HEK293 (cell line): ENCODE measurements around the gene EBLN2.

ENCODE experiments used
- CTCF ChIA-PET: fragments of 350-600 bp; formaldehyde crosslinking; extraction: SDS; loops from one replicate; lab custom pipeline; 2021; ENCODE audit warnings: antibody characterized with exemption; lab: Yijun Ruan, JAX
- POLR2A ChIA-PET: fragments of 300-600 bp; formaldehyde crosslinking; extraction: SDS; loops from one replicate; lab custom pipeline; 2020; ENCODE audit warnings: antibody characterized with exemption, inconsistent platforms; lab: Yijun Ruan, JAX
- H3K27ac ChIP-seq: fragments of 200-500 bp; sonication (Bioruptor generic); 2 replicates; pipeline ENCODE4 v1.5.1; 2014; ENCODE audit warnings: low read depth, low read length, control low read depth, inconsistent platforms; ENCODE audit errors: extremely low read depth
- H3K36me3 ChIP-seq, 2 experiments: fragments of 200-500 bp in 1 of 2; sonication (Bioruptor generic) in 1 of 2; 1 replicate in 1 of 2; 2 replicates in 1 of 2; pipeline ENCODE4 v1.5.1; 2014 to 2017; ENCODE audit warnings: inconsistent platforms in 2 of 2, low read length in 2 of 2; ENCODE audit not compliant: control insufficient read depth in 2 of 2, insufficient read depth in 1 of 2
- H3K4me1 ChIP-seq: fragments of 200-500 bp; sonication (Bioruptor generic); 2 replicates; pipeline ENCODE4 v1.5.1; 2014; ENCODE audit warnings: mild to moderate bottlenecking, low read length, inconsistent platforms; ENCODE audit not compliant: control insufficient read depth, insufficient read depth
- H3K4me3 ChIP-seq: 2 replicates; pipeline ENCODE4 v1.5.1; 2011; ENCODE audit warnings: low read depth, mild to moderate bottlenecking, control low read depth, low read length, moderate library complexity
- H3K9me3 ChIP-seq: fragments of 200-500 bp; sonication (Bioruptor generic); 2 replicates; pipeline ENCODE4 v1.5.1; 2014; ENCODE audit warnings: low read depth, low read length, inconsistent platforms; ENCODE audit not compliant: control insufficient read depth, insufficient read depth
- KLF7 ChIP-seq: fragments of 450-650 bp; formaldehyde crosslinking; IDR thresholded peaks from 2 replicates; pipeline ENCODE4 v1.5.1; 2016; ENCODE audit warnings: missing biosample characterization, missing genetic modification characterization, borderline replicate concordance
- OVOL3 ChIP-seq: fragments of 450-650 bp; formaldehyde crosslinking; IDR thresholded peaks from 2 replicates; pipeline ENCODE4 v1.5.1; 2016; ENCODE audit warnings: missing biosample characterization, missing genetic modification characterization
- PRDM10 ChIP-seq: fragments of 450-650 bp; formaldehyde crosslinking; IDR thresholded peaks from 2 replicates; pipeline ENCODE4 v1.5.1; 2016; ENCODE audit warnings: missing biosample characterization, missing genetic modification characterization
- ZNF211 ChIP-seq: fragments of 450-650 bp; formaldehyde crosslinking; IDR thresholded peaks from 2 replicates; pipeline ENCODE4 v1.5.1; 2016; ENCODE audit warnings: low read depth, missing biosample characterization, missing genetic modification characterization
- ZNF239 ChIP-seq: fragments of 450-650 bp; formaldehyde crosslinking; IDR thresholded peaks from 2 replicates; pipeline ENCODE4 v1.5.1; 2016; ENCODE audit warnings: missing biosample characterization, missing genetic modification characterization
- ZNF302 ChIP-seq: fragments of 450-650 bp; formaldehyde crosslinking; IDR thresholded peaks from 2 replicates; pipeline ENCODE4 v1.5.1; 2016; ENCODE audit warnings: missing biosample characterization, missing genetic modification characterization, low read depth
- ZNF311 ChIP-seq: fragments of 450-650 bp; formaldehyde crosslinking; IDR thresholded peaks from 2 replicates; pipeline ENCODE4 v1.5.1; 2017; ENCODE audit warnings: missing biosample characterization, missing genetic modification characterization, borderline replicate concordance
- ZNF544 ChIP-seq: fragments of 450-650 bp; formaldehyde crosslinking; IDR thresholded peaks from 2 replicates; pipeline ENCODE4 v1.5.0; 2017; ENCODE audit warnings: missing biosample characterization, missing genetic modification characterization
- ZNF580 ChIP-seq: fragments of 450-650 bp; formaldehyde crosslinking; IDR thresholded peaks from 2 replicates; pipeline ENCODE4 v1.5.1; 2016; ENCODE audit warnings: missing biosample characterization, missing genetic modification characterization
- ZNF610 ChIP-seq: fragments of 450-650 bp; formaldehyde crosslinking; IDR thresholded peaks from 2 replicates; pipeline ENCODE4 v1.5.1; 2016; ENCODE audit warnings: missing biosample characterization, missing genetic modification characterization, borderline replicate concordance
- ZNF692 ChIP-seq: fragments of 450-650 bp; formaldehyde crosslinking; IDR thresholded peaks from 2 replicates; pipeline ENCODE4 v1.5.1; 2016; ENCODE audit warnings: missing biosample characterization, missing genetic modification characterization
- ZNF768 ChIP-seq: fragments of 450-650 bp; formaldehyde crosslinking; IDR thresholded peaks from 2 replicates; pipeline ENCODE4 v1.5.1; 2018; ENCODE audit warnings: missing biosample characterization, mild to moderate bottlenecking, missing genetic modification characterization
- ZNF785 ChIP-seq: fragments of 450-650 bp; formaldehyde crosslinking; IDR thresholded peaks from 2 replicates; pipeline ENCODE4 v1.5.1; 2016; ENCODE audit warnings: missing biosample characterization, missing genetic modification characterization
- TF ChIP-seq, protein P1 (sequence below): fragments of 450-650 bp; formaldehyde crosslinking; IDR thresholded peaks from 2 replicates; pipeline ENCODE4 v1.5.1; 2016; ENCODE audit warnings: missing biosample characterization, missing genetic modification characterization

EBLN2 gene

GRCh38 chr3:73101881-73102280, 40.4 kb downstream of the EBLN2 start (continued):
- TF ChIP-seq ZNF302 (tag by site-specific recombination) = no peak
- no peak for TF ChIP-seq ZNF311 (tag by site-specific recombination)

GRCh38 chr3:73107215-73107614, 45.8 kb downstream of the EBLN2 start:
- H3K27ac ChIP-seq = no peak overlapping the region
- TF ChIP-seq ZNF768 (tag by site-specific recombination) = 0 out of 2 replicates have a peak, but pooled peaks have one; percentile 33
- TF ChIP-seq ZNF239 = 0 out of 2 replicates have a peak, but pooled peaks have one; percentile 62
- no peak for TF ChIP-seq ZNF692 (tag by site-specific recombination)
- CTCF ChIA-PET = no interaction called here
- no peaks in the 10 kb centered on the region for H3K36me3 ChIP-seq
- H3K9me3 ChIP-seq = no peaks in the 10 kb centered on the region
- POLR2A ChIA-PET = no interaction called here
- no peaks in the 10 kb centered on the region for H3K4me1 ChIP-seq
- no peak overlapping the region for H3K4me3 ChIP-seq

GRCh38 chr3:73107676-73108187, 46.3 kb downstream of the EBLN2 start:
- H3K27ac ChIP-seq = no peak overlapping the region
- ChIA-PET CTCF (no interaction called here), POLR2A (no interaction called here)
- H3K4me1 ChIP-seq = no peaks in the 10 kb centered on the region
- no peaks in the 10 kb centered on the region for H3K9me3 ChIP-seq
- H3K4me3 ChIP-seq = no peak overlapping the region
- TF ChIP-seq KLF7 (tag by site-specific recombination) = no peak
- TF ChIP-seq PRDM10 (tag by site-specific recombination) = peak; percentile 57
- no peak for TF ChIP-seq ZNF785 (tag by site-specific recombination)
- TF ChIP-seq ZNF544 (tag by site-specific recombination) = no peak
- no peak for TF ChIP-seq ZNF211 (tag by site-specific recombination)
- TF ChIP-seq, protein P1, sequence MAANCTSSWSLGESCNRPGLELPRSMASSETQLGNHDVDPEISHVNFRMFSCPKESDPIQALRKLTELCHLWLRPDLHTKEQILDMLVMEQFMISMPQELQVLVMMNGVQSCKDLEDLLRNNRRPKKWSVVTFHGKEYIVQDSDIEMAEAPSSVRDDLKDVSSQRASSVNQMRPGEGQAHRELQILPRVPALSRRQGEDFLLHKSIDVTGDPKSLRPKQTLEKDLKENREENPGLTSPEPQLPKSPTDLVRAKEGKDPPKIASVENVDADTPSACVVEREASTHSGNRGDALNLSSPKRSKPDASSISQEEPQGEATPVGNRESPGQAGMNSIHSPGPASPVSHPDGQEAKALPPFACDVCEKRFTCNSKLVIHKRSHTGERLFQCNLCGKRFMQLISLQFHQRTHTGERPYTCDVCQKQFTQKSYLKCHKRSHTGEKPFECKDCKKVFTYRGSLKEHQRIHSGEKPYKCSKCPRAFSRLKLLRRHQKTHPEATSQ (tag by site-specific recombination) = no peak
- TF ChIP-seq OVOL3 (tag by site-specific recombination) = no peak
- no peaks in the 10 kb centered on the region for H3K36me3 ChIP-seq

DNA sequence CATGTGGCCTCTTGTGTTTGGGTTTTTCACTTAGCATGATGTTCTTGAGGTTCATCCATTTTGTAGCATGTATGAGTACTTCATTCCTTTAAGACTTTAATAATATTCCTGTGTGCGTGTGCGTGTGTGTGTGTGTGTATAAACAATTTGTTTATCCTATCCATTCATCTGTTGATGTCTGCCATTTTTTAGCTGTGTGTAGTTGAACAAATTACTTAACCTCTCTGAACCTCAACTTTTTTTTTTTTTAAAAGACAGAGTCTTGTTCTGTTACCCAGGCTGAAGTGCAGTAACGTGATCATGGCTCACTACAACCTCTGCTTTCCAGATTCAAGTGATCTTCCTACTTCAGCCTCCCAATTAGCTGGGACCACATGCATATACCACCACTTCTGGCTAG, 47.3 kb downstream of the EBLN2 start:
- ChIA-PET POLR2A (no interaction called here), CTCF (no interaction called here)
- TF ChIP-seq ZNF580 = 0 out of 2 replicates have a peak, but pooled peaks have one; percentile 43
- no peak for TF ChIP-seq ZNF610 (tag by site-specific recombination)
- H3K4me1 ChIP-seq = no peaks in the 10 kb centered on the region
- H3K4me3 ChIP-seq = no peak overlapping the region
- no peak overlapping the region for H3K27ac ChIP-seq
- no peaks in the 10 kb centered on the region for H3K36me3 ChIP-seq
- no peaks in the 10 kb centered on the region for H3K9me3 ChIP-seq
